HEK293 (cell line): ENCODE data around the gene APOL5.

Experiments used
- CTCF ChIA-PET: fragments of 350-600 bp; formaldehyde crosslinking; extraction: SDS; loops from one replicate; lab custom pipeline; 2021; ENCODE audit warnings: antibody characterized with exemption; lab: Yijun Ruan, JAX
- POLR2A ChIA-PET: fragments of 300-600 bp; formaldehyde crosslinking; extraction: SDS; loops from one replicate; lab custom pipeline; 2020; ENCODE audit warnings: antibody characterized with exemption, inconsistent platforms; lab: Yijun Ruan, JAX
- H3K27ac ChIP-seq: fragments of 200-500 bp; sonication (Bioruptor generic); 2 replicates; pipeline ENCODE4 v1.5.1; 2014; ENCODE audit warnings: low read depth, low read length, control low read depth, inconsistent platforms; ENCODE audit errors: extremely low read depth
- H3K36me3 ChIP-seq, 2 experiments: fragments of 200-500 bp in 1 of 2; sonication (Bioruptor generic) in 1 of 2; 1 replicate in 1 of 2; 2 replicates in 1 of 2; pipeline ENCODE4 v1.5.1; 2014 to 2017; ENCODE audit warnings: inconsistent platforms in 2 of 2, low read length in 2 of 2; ENCODE audit not compliant: control insufficient read depth in 2 of 2, insufficient read depth in 1 of 2
- H3K4me1 ChIP-seq: fragments of 200-500 bp; sonication (Bioruptor generic); 2 replicates; pipeline ENCODE4 v1.5.1; 2014; ENCODE audit warnings: mild to moderate bottlenecking, low read length, inconsistent platforms; ENCODE audit not compliant: control insufficient read depth, insufficient read depth
- H3K4me3 ChIP-seq: 2 replicates; pipeline ENCODE4 v1.5.1; 2011; ENCODE audit warnings: low read depth, mild to moderate bottlenecking, control low read depth, low read length, moderate library complexity
- H3K9me3 ChIP-seq: fragments of 200-500 bp; sonication (Bioruptor generic); 2 replicates; pipeline ENCODE4 v1.5.1; 2014; ENCODE audit warnings: low read depth, low read length, inconsistent platforms; ENCODE audit not compliant: control insufficient read depth, insufficient read depth
- OVOL3 ChIP-seq: fragments of 450-650 bp; formaldehyde crosslinking; IDR thresholded peaks from 2 replicates; pipeline ENCODE4 v1.5.1; 2016; ENCODE audit warnings: missing biosample characterization, missing genetic modification characterization
- PRDM2 ChIP-seq: fragments of 450-650 bp; formaldehyde crosslinking; IDR thresholded peaks from 2 replicates; pipeline ENCODE4 v1.5.1; 2016; ENCODE audit warnings: missing biosample characterization, missing genetic modification characterization, borderline replicate concordance
- WT1 ChIP-seq: fragments of 450-650 bp; formaldehyde crosslinking; IDR thresholded peaks from 2 replicates; pipeline ENCODE4 v1.5.1; 2016; ENCODE audit warnings: missing biosample characterization, missing genetic modification characterization
- ZEB2 ChIP-seq: fragments of 450-650 bp; formaldehyde crosslinking; IDR thresholded peaks from 2 replicates; pipeline ENCODE4 v1.5.1; 2016; ENCODE audit warnings: missing biosample characterization, missing genetic modification characterization
- ZFP69B ChIP-seq: fragments of 450-650 bp; formaldehyde crosslinking; IDR thresholded peaks from 2 replicates; pipeline ENCODE4 v1.5.1; 2016; ENCODE audit warnings: missing biosample characterization, missing genetic modification characterization
- ZNF16 ChIP-seq: fragments of 450-650 bp; formaldehyde crosslinking; IDR thresholded peaks from 2 replicates; pipeline ENCODE4 v1.5.1; 2016; ENCODE audit warnings: low read depth, missing biosample characterization, missing genetic modification characterization
- ZNF175 ChIP-seq: fragments of 450-650 bp; formaldehyde crosslinking; IDR thresholded peaks from 2 replicates; pipeline ENCODE4 v1.5.1; 2016; ENCODE audit warnings: missing biosample characterization, missing genetic modification characterization
- ZNF24 ChIP-seq: fragments of 450-650 bp; formaldehyde crosslinking; IDR thresholded peaks from 2 replicates; pipeline ENCODE4 v1.5.1; 2016; ENCODE audit warnings: missing biosample characterization, missing genetic modification characterization
- ZNF473 ChIP-seq: fragments of 450-650 bp; formaldehyde crosslinking; IDR thresholded peaks from 2 replicates; pipeline ENCODE4 v1.5.1; 2017; ENCODE audit warnings: missing biosample characterization, missing genetic modification characterization
- ZNF518A ChIP-seq: fragments of 450-650 bp; formaldehyde crosslinking; conservative IDR thresholded peaks from 2 replicates; pipeline ENCODE4 v1.5.1; 2016; ENCODE audit warnings: low read depth, missing biosample characterization, missing genetic modification characterization
- ZNF621 ChIP-seq: fragments of 450-650 bp; formaldehyde crosslinking; IDR thresholded peaks from 2 replicates; pipeline ENCODE4 v1.5.1; 2017; ENCODE audit warnings: missing biosample characterization, missing genetic modification characterization
- ZNF76 ChIP-seq: fragments of 450-650 bp; formaldehyde crosslinking; IDR thresholded peaks from 2 replicates; pipeline ENCODE4; 2016; ENCODE audit warnings: low read depth, missing biosample characterization, missing genetic modification characterization, borderline replicate concordance
- TF ChIP-seq, protein P1 (sequence below): fragments of 450-650 bp; formaldehyde crosslinking; IDR thresholded peaks from 2 replicates; pipeline ENCODE4 v1.5.1; 2016; ENCODE audit warnings: missing biosample characterization, missing genetic modification characterization

APOL5 gene

DNA sequence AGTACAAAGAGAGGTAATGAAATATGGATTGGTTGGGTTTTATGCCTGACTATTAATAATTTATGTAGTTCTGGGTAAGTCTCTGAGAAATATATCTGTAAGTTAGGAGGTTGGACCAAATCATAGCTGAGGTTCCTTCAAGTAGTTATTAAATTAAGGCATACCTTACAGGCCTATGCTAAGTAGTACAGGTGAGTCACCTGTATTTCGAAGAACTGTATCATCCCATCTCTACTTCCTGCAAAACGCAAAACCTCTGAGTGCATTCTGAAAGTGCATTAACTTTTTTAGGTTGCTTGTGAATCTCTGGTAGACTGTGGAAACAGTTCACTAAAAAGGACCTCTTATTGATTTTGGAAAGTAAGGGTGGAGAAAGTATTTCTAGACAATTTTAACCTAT lies 37.1 kb downstream of the APOL5 start (continued):
- TF ChIP-seq PRDM2 (tag by site-specific recombination): no peak

- Histone ChIP-seq H3K27ac (no peak overlapping the region), H3K36me3 (peaks cover 8 to 41% of the 10 kb centered on the region in 2 experiments), H3K4me1 (no peaks in the 10 kb centered on the region)
- TF ChIP-seq WT1 (tag by site-specific recombination) (no peak), ZNF76 (tag by site-specific recombination) (0 out of 2 replicates have a peak, but pooled peaks have one; percentile 32), ZNF518A (tag by site-specific recombination) (no peak), ZEB2 (tag by site-specific recombination) (no peak), ZNF16 (tag by site-specific recombination) (no peak), ZNF24 (tag by site-specific recombination) (no peak), ZNF621 (tag by site-specific recombination) (no peak)
- TF ChIP-seq, all 188 proteins: peak for 1
- Histone ChIP-seq H3K9me3 (no peaks in the 10 kb centered on the region), H3K4me3 (no peak overlapping the region)
- CTCF ChIA-PET: interaction anchor here (0.8 to 1.9 kb wide), 2 partner anchors 129 to 497 kb away, joined by 3 to 6 read pairs; no protein-coding TSS in a partner anchor
- POLR2A ChIA-PET: interaction anchor here (1.0 kb wide), 1 partner anchor 14 kb away, joined by 3 read pairs; no protein-coding TSS in a partner anchor
These were observed 39.0 kb downstream of the APOL5 start for GRCh38 chr22:35756722-35757121.

- H3K27ac ChIP-seq: no peak overlapping the region
- no peak overlapping the region for H3K4me3 ChIP-seq
- H3K4me1 ChIP-seq: no peaks in the 10 kb centered on the region
- ChIA-PET POLR2A (no interaction called here), CTCF (interaction anchor here (0.6 to 1.0 kb wide), 2 partner anchors 143 to 307 kb away, joined by 3 to 7 read pairs; no protein-coding TSS in a partner anchor)
- no peak for TF ChIP-seq ZNF24 (tag by site-specific recombination)
- TF ChIP-seq ZNF175 (tag by site-specific recombination): no peak
- TF ChIP-seq, protein P1, sequence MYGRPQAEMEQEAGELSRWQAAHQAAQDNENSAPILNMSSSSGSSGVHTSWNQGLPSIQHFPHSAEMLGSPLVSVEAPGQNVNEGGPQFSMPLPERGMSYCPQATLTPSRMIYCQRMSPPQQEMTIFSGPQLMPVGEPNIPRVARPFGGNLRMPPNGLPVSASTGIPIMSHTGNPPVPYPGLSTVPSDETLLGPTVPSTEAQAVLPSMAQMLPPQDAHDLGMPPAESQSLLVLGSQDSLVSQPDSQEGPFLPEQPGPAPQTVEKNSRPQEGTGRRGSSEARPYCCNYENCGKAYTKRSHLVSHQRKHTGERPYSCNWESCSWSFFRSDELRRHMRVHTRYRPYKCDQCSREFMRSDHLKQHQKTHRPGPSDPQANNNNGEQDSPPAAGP (tag by site-specific recombination): no peak
- TF ChIP-seq OVOL3: no peak
- no peak for TF ChIP-seq ZFP69B (tag by site-specific recombination)
- TF ChIP-seq ZNF473: no peak
- no peaks in the 10 kb centered on the region for H3K9me3 ChIP-seq
- peaks cover 11 to 39% of the 10 kb centered on the region in 2 experiments for H3K36me3 ChIP-seq
These were observed 40.7 kb downstream of the APOL5 start for GRCh38 chr22:35758394-35758793.
